IMR-90 (cell line): Measurements from ENCODE around the gene TM4SF20. TPM values are rescaled to one million over a fixed set of nuclear protein-coding genes. Genes with fewer than 3 reads are reported as not detected.

Experiments used
- ATAC-seq: fragments of 200-7000 bp; cut with Tn5 transposase; 2 replicates; pipeline ENCODE4 v1.9.1; 2020; ENCODE audit warnings: low read depth, mild to moderate bottlenecking, moderate library complexity
- BruUV-seq: library from RNA; stranded (reverse); fragments of 400-500 nt; replicated peaks from 2 replicates; lab custom pipeline; 2021; lab: Mats Ljungman, UMichigan
- CTCF ChIA-PET: fragments of 300-600 bp; formaldehyde crosslinking; extraction: SDS; loops from one replicate; lab custom pipeline; 2021; ENCODE audit warnings: antibody characterized with exemption; lab: Yijun Ruan, JAX
- POLR2A ChIA-PET: fragments of 300-600 bp; sonication (Branson Sonifier 250); formaldehyde crosslinking; loops from one replicate; lab custom pipeline; 2022; ENCODE audit warnings: antibody characterized with exemption; ENCODE audit not compliant: unreplicated experiment; lab: Charles Lee
- DNase-seq: peaks from one replicate; pipeline ENCODE4 v3.0.0; 2013
- H2AFZ ChIP-seq: replicated peaks from 2 replicates; pipeline ENCODE3; 2013; ENCODE audit warnings: low read length, mild to moderate bottlenecking; ENCODE audit not compliant: poor library complexity
- H2AK5ac ChIP-seq: 2 replicates; pipeline ENCODE4 v1.6.1; 2013; ENCODE audit warnings: low read depth, low read length, inconsistent platforms
- H2AK9ac ChIP-seq: replicated peaks from 2 replicates; pipeline ENCODE3; 2013; ENCODE audit warnings: mild to moderate bottlenecking, low read depth, low read length, moderate library complexity; ENCODE audit not compliant: poor library complexity
- H2BK120ac ChIP-seq: 2 replicates; pipeline ENCODE4 v1.6.1; 2013; ENCODE audit warnings: low read depth, low read length, inconsistent platforms
- H2BK15ac ChIP-seq: 3 replicates; pipeline ENCODE4 v1.6.1; 2013; ENCODE audit warnings: low read depth, low read length, inconsistent platforms
- H2BK20ac ChIP-seq: 2 replicates; pipeline ENCODE4 v1.6.1; 2013; ENCODE audit warnings: low read depth, mild to moderate bottlenecking, inconsistent platforms, low read length, moderate library complexity
- H2BK5ac ChIP-seq: 2 replicates; pipeline ENCODE4 v1.6.1; 2013; ENCODE audit warnings: mild to moderate bottlenecking, low read depth, low read length, inconsistent platforms; ENCODE audit not compliant: poor library complexity, severe bottlenecking
- H3K14ac ChIP-seq: replicated peaks from 2 replicates; pipeline ENCODE4 v1.6.1; 2013; ENCODE audit warnings: low read depth, low read length, inconsistent platforms
- H3K18ac ChIP-seq: 2 replicates; pipeline ENCODE4 v1.6.1; 2013; ENCODE audit warnings: low read depth, low read length, control low read depth
- H3K23ac ChIP-seq: 2 replicates; pipeline ENCODE4 v1.6.1; 2013; ENCODE audit warnings: low read depth, low read length, inconsistent platforms
- H3K27ac ChIP-seq: 2 replicates; pipeline ENCODE4 v1.5.1; 2013; ENCODE audit warnings: mild to moderate bottlenecking, control low read depth, low read length; ENCODE audit not compliant: insufficient read depth
- H3K27me3 ChIP-seq: 2 replicates; pipeline ENCODE4 v1.6.1; 2013; ENCODE audit warnings: low read length; ENCODE audit not compliant: control insufficient read depth, insufficient read depth
- H3K36me3 ChIP-seq: 2 replicates; pipeline ENCODE4 v1.6.1; 2013; ENCODE audit warnings: low read length, mixed read lengths; ENCODE audit not compliant: control insufficient read depth, insufficient read depth
- H3K4ac ChIP-seq: 2 replicates; pipeline ENCODE4 v1.6.1; 2013; ENCODE audit warnings: low read depth, low read length, inconsistent platforms
- H3K4me1 ChIP-seq: 2 replicates; pipeline ENCODE4 v1.6.1; 2013; ENCODE audit warnings: low read length, mixed read lengths; ENCODE audit not compliant: control insufficient read depth, insufficient read depth
- H3K4me2 ChIP-seq: 2 replicates; pipeline ENCODE4 v1.6.1; 2013; ENCODE audit warnings: low read depth, mild to moderate bottlenecking, control low read depth, low read length, moderate library complexity
- H3K4me3 ChIP-seq: 2 replicates; pipeline ENCODE4 v1.5.1; 2013; ENCODE audit warnings: low read depth, mild to moderate bottlenecking, control low read depth, low read length, moderate library complexity; ENCODE audit not compliant: insufficient read depth
- H3K56ac ChIP-seq: 2 replicates; pipeline ENCODE4 v1.6.1; 2013; ENCODE audit warnings: low read length, inconsistent platforms; ENCODE audit not compliant: insufficient read depth; ENCODE audit errors: extremely low read depth
- H3K79me1 ChIP-seq, 2 experiments: 2 replicates each; pipeline ENCODE4 v1.6.1; 2013; ENCODE audit warnings: low read length in 2 of 2, inconsistent platforms in 1 of 2, low read depth in 1 of 2
- H3K9ac ChIP-seq: 2 replicates; pipeline ENCODE4 v1.6.1; 2013; ENCODE audit warnings: low read depth, low read length, control low read depth
- H3K9me1 ChIP-seq: 2 replicates; pipeline ENCODE4 v1.6.1; 2013; ENCODE audit warnings: low read length, inconsistent platforms; ENCODE audit not compliant: insufficient read depth
- H3K9me3 ChIP-seq: 2 replicates; pipeline ENCODE4 v1.6.1; 2013; ENCODE audit warnings: low read length; ENCODE audit not compliant: control insufficient read depth, insufficient read depth
- H4K20me1 ChIP-seq: 2 replicates; pipeline ENCODE4 v1.6.1; 2013; ENCODE audit warnings: low read length, inconsistent platforms; ENCODE audit not compliant: insufficient read depth
- H4K5ac ChIP-seq: 2 replicates; pipeline ENCODE4 v1.6.1; 2013; ENCODE audit warnings: mild to moderate bottlenecking, low read depth, low read length, control low read depth
- H4K8ac ChIP-seq, 2 experiments: 2 replicates each; pipeline ENCODE4 v1.6.1; 2013; ENCODE audit warnings: low read depth in 2 of 2, low read length in 2 of 2, control low read depth in 1 of 2, inconsistent platforms in 1 of 2
- H4K91ac ChIP-seq: 2 replicates; pipeline ENCODE4 v1.6.1; 2013; ENCODE audit warnings: low read depth, low read length, inconsistent platforms; ENCODE audit not compliant: insufficient read depth
- CEBPB ChIP-seq: IDR thresholded peaks from 2 replicates; pipeline ENCODE4 v1.6.1; 2012; ENCODE audit warnings: low read depth, low read length, improper control_type of control experiment
- NFE2L2 ChIP-seq: fragments of 150-350 bp; IDR thresholded peaks from 2 replicates; pipeline ENCODE4 v1.6.1; 2016; ENCODE audit warnings: low read depth, mild to moderate bottlenecking, low read length
- RAD21 ChIP-seq: IDR thresholded peaks from 2 replicates; pipeline ENCODE4 v1.6.1; 2012; ENCODE audit warnings: low read length, improper control_type of control experiment
- SMC3 ChIP-seq: fragments of 150-350 bp; IDR thresholded peaks from 2 replicates; pipeline ENCODE4 v1.6.1; 2016; ENCODE audit warnings: low read depth, mild to moderate bottlenecking, antibody characterized with exemption, low read length, moderate library complexity
- USF2 ChIP-seq: fragments of 150-350 bp; IDR thresholded peaks from 2 replicates; pipeline ENCODE4 v1.6.1; 2017; ENCODE audit warnings: mild to moderate bottlenecking, antibody characterized with exemption, low read length, low read depth
- WGBS, 2 experiments: methylation state at CpG; one replicate each; pipeline versions ENCODE4 v1.1.5 to v1.1.7; 2013; ENCODE audit warnings: missing lambda C conversion rate in 2 of 2; ENCODE audit not compliant: insufficient read length in 1 of 2; ENCODE audit errors: extremely low coverage in 2 of 2; 5-methylcytosine and 5-hydroxymethylcytosine counted together
- dilution Hi-C: fragments of 300-500 bp; cut with HindIII; formaldehyde crosslinking; loops from one replicate; pipeline ENCODE4 v1.14.3; 2018; ENCODE audit warnings: low sequenced_read_pairs; ENCODE audit not compliant: unreplicated experiment
- in situ Hi-C: fragments of 300-500 bp; cut with MboI; formaldehyde crosslinking; loops from 3 replicates; pipeline ENCODE4 v1.14.3; 2019; ENCODE audit warnings: low sequenced_read_pairs, inconsistent platforms, mixed read lengths
- intact Hi-C: fragments of 100-400 bp; cut with micrococcal nuclease; formaldehyde crosslinking; loops from 2 replicates; pipeline ENCODE4 v1.10.0; 2022
- polyA plus RNA-seq, 3 experiments: library from polyadenylated mRNA; depleted of rRNA; stranded (reverse); fragments of >200 nt; gene quantifications; 2 replicates each; pipeline ENCODE4 v1.2.3, GENCODE V29; 2012; ENCODE audit warnings: low replicate concordance in 1 of 3
- total RNA-seq: library from RNA; depleted of rRNA; stranded (reverse); fragments of >200 nt; gene quantifications from 2 replicates; pipeline ENCODE4 v1.2.3, GENCODE V29; 2012

Gene TM4SF20
- total and polyA plus RNA-seq, 2 of the 4 experiments (the other 2 are of a cell fraction) = under 0.01 to 0.03 TPM

DNA sequence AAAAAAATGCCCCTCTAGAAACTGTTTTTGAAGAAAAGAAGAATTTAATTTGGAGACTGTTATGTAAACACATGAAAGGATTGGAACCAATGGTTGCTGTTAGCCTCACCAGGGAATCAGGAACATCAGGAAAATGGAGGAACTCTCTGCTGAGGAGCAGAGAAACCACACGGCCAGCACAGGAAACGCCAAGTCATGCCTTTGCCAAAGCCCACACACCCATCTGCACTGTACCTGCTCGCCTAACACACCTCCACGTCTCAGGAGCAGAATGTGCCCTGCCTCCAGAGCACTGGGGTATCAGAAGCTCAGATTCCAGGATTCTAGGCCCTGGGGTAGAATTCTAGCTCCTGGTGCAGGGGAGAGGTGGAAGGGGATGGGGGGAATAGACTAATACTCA lies 18.5 kb upstream of the TM4SF20 start:
- intact Hi-C loops = no loop called here
- Histone ChIP-seq H3K56ac (no peak overlapping the region), H3K9me1 (no peaks in the 10 kb centered on the region), H3K27me3 (no peaks in the 10 kb centered on the region), H3K18ac (no peak overlapping the region), H2BK5ac (no peak overlapping the region), H4K5ac (no peak overlapping the region), H3K4ac (no peak overlapping the region), H3K4me3 (no peak overlapping the region), H2BK15ac (no peak overlapping the region), H3K23ac (no peak overlapping the region), H2AFZ (peak overlapping the region; percentile 54), H3K4me1 (no peaks in the 10 kb centered on the region), H4K8ac (no peak overlapping the region), H2AK5ac (0 out of 2 replicates have a peak overlapping the region, but pooled peaks have one; percentile 3), H2AK9ac (no peak overlapping the region), H3K36me3 (no peaks in the 10 kb centered on the region), H2BK20ac (no peak overlapping the region), H2BK120ac (no peak overlapping the region), H3K14ac (no peak overlapping the region), H4K20me1 (no peaks in the 10 kb centered on the region), H3K9ac (no peak overlapping the region), H3K9me3 (no peaks in the 10 kb centered on the region), H3K79me1 (no peaks in the 10 kb centered on the region), H3K27ac (no peak overlapping the region), H4K91ac (0 out of 2 replicates have a peak overlapping the region, but pooled peaks have one; percentile 19), H3K4me2 (no peak overlapping the region)
- TF ChIP-seq RAD21 (no peak), CEBPB (no peak), USF2 (no peak), SMC3 (no peak), NFE2L2 (0 out of 2 replicates have a peak, but pooled peaks have one; percentile 33)
- no TSS peak for BruUV-seq
- CTCF ChIA-PET = no interaction called here
- in situ Hi-C loops = no loop called here
- no CpG with 5 or more reads among the region's 4 CpGs for WGBS, 2 experiments
- ATAC-seq (no peak), DNase-seq (no peak)
- POLR2A ChIA-PET = no interaction called here
- dilution Hi-C loops = no loop called here
